Prostate gland (tissue), 2 donors: Measurements from ENCODE around the gene USP9Y. TPM values are rescaled to one million over a fixed set of nuclear protein-coding genes. Genes with fewer than 3 reads are reported as not detected.

Experiments
- DNase-seq: peaks from one replicate; pipeline ENCODE4 v3.0.0-alpha.2; 2019; ENCODE audit warnings: low spot score
- H3K27ac ChIP-seq, 2 donors: fragments of 200-600 bp; sonication (generic); 2 replicates each; pipeline ENCODE4 v1.5.1; 2017 to 2019
- H3K27me3 ChIP-seq: fragments of 200-600 bp; sonication (generic); replicated peaks from 2 replicates; pipeline ENCODE4 v1.5.1; 2019; ENCODE audit not compliant: insufficient read depth
- H3K36me3 ChIP-seq, 2 donors: fragments of 200-600 bp; sonication (generic); 1 replicate in 1 of 2; 2 replicates in 1 of 2; pipeline versions ENCODE4 v1.5.1 to v1.8.1; 2017 to 2019
- H3K4me1 ChIP-seq: fragments of 200-600 bp; sonication (generic); replicated peaks from 2 replicates; pipeline ENCODE4 v1.5.1; 2019
- H3K4me3 ChIP-seq, 2 donors: fragments of 200-600 bp; sonication (generic); 2 replicates each; pipeline ENCODE4 v1.5.1; 2017 to 2019
- H3K9me3 ChIP-seq: fragments of 200-600 bp; sonication (generic); 2 replicates; pipeline ENCODE4 v1.5.1; 2017
- POLR2A ChIP-seq: fragments of 450-650 bp; IDR thresholded peaks from one replicate; pipeline ENCODE4 v1.6.1; 2016; ENCODE audit warnings: antibody characterized with exemption, mild to moderate bottlenecking
- POLR2AphosphoS5 ChIP-seq: sonication (generic); formaldehyde crosslinking; IDR thresholded peaks from one replicate; pipeline ENCODE4 v1.6.1; 2017; ENCODE audit warnings: antibody characterized with exemption
- WGBS: methylation state at CpG from one replicate; pipeline ENCODE4 v1.1.5; 2018; 5-methylcytosine and 5-hydroxymethylcytosine counted together
- intact Hi-C: fragments of 100-400 bp; cut with DNase I; formaldehyde crosslinking; loops from one replicate; pipeline ENCODE4 v1.14.2; 2022
- total RNA-seq, 2 donors: library from RNA; depleted of rRNA; stranded (reverse); fragments of >200 nt; gene quantifications; one replicate each; pipeline ENCODE4 v1.1.0, GENCODE V29; 2016
- TF ChIP-seq, protein P1 (sequence below), 4 experiments: fragments of 200-600 bp in 2 of 4; fragments of 450-650 bp in 2 of 4; sonication (generic) in 2 of 4; IDR thresholded peaks; 1 replicate in 3 of 4; 2 replicates in 1 of 4; pipeline ENCODE4 v1.5.1; 2016 to 2019; ENCODE audit warnings: antibody characterized with exemption in 4 of 4, mild to moderate bottlenecking in 2 of 4, moderate library complexity in 2 of 4

USP9Y gene
- total RNA-seq, 2 donors from 2014 or later, result 28.2 to 33.9 TPM

GRCh38 chrY:12784521-12784920 is 83.5 kb downstream of the USP9Y start:
- intact Hi-C loops, result no loop called here
- WGBS, result 93% methylated on average over 3 of the region's 3 CpGs
- no peak for TF ChIP-seq POLR2AphosphoS5
- TF ChIP-seq, protein P1, sequence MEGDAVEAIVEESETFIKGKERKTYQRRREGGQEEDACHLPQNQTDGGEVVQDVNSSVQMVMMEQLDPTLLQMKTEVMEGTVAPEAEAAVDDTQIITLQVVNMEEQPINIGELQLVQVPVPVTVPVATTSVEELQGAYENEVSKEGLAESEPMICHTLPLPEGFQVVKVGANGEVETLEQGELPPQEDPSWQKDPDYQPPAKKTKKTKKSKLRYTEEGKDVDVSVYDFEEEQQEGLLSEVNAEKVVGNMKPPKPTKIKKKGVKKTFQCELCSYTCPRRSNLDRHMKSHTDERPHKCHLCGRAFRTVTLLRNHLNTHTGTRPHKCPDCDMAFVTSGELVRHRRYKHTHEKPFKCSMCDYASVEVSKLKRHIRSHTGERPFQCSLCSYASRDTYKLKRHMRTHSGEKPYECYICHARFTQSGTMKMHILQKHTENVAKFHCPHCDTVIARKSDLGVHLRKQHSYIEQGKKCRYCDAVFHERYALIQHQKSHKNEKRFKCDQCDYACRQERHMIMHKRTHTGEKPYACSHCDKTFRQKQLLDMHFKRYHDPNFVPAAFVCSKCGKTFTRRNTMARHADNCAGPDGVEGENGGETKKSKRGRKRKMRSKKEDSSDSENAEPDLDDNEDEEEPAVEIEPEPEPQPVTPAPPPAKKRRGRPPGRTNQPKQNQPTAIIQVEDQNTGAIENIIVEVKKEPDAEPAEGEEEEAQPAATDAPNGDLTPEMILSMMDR (IDR thresholded peaks at IDR 0.05), result no peak
- TF ChIP-seq POLR2A, result no peak
- H3K36me3 ChIP-seq, result no peaks in the 10 kb centered on the region
- DNase-seq, result no peak
- no peak overlapping the region for H3K4me3 ChIP-seq
- no peak overlapping the region for H3K27ac ChIP-seq
- H3K4me1 ChIP-seq, result no peaks in the 10 kb centered on the region
- H3K27me3 ChIP-seq, result no peaks in the 10 kb centered on the region
- no peaks in the 10 kb centered on the region for H3K9me3 ChIP-seq

GRCh38 chrY:12793999-12794398 is 93.0 kb downstream of the USP9Y start:
- no peak for DNase-seq
- H3K4me1 ChIP-seq, result no peaks in the 10 kb centered on the region
- H3K9me3 ChIP-seq, result no peaks in the 10 kb centered on the region
- WGBS, result 100% methylated on average over 1 of the region's 1 CpG
- no peaks in the 10 kb centered on the region for H3K27me3 ChIP-seq
- no peak overlapping the region for H3K4me3 ChIP-seq
- TF ChIP-seq POLR2A (no peak), POLR2AphosphoS5 (no peak)
- TF ChIP-seq, protein P1 (IDR thresholded peaks at IDR 0.05), result no peak
- H3K27ac ChIP-seq, result no peak overlapping the region
- H3K36me3 ChIP-seq, result no peaks in the 10 kb centered on the region
- intact Hi-C loops, result no loop called here

DNA sequence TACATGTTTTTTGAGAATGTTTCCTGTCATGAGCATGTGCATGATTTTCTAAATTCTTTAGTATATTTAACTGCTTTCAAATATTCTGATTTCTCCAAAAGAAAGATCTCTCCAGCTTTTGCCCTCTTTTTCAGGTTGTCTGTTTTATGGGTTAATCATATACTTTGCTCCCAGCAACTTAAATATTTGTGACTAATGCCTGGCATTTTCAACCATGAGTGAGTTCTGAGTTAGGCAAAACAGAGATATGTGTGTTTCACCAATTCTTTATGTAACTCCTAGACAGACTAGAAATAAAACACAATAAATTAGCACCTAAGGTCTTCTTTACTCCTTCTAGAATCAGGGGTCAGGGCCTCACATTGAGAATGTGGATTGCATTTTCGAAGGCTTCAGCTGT is 107.0 kb downstream of the USP9Y start:
- TF ChIP-seq, protein P1 (IDR thresholded peaks at IDR 0.05), result no peak
- TF ChIP-seq POLR2A (no peak), POLR2AphosphoS5 (no peak)
- intact Hi-C loops, result no loop called here
- WGBS, result 77% methylated on average over 1 of the region's 1 CpG
- DNase-seq, result no peak
- Histone ChIP-seq H3K9me3 (no peaks in the 10 kb centered on the region), H3K4me3 (no peak overlapping the region), H3K27me3 (no peaks in the 10 kb centered on the region), H3K4me1 (no peaks in the 10 kb centered on the region), H3K36me3 (no peaks in the 10 kb centered on the region), H3K27ac (no peak overlapping the region)

DNA sequence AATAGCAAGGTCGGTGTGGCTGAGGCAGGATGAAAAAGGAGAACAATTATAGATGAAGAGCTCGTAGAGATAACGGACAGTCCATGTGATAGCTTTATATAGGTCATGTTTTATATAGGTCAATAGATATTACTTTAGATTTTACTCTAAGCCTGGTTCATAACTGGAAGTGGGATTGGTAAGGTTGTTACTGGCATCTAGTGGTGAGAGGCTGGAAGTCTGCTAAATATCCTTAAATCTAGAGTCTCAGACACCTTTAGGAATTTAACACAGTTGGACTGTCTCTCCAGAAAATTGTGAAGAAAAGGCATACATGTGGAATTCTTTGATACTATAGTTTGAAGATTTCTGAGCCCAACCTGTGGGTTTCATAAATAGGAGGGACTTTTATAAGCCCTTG is 108.0 kb downstream of the USP9Y start:
- DNase-seq, result no peak
- TF ChIP-seq POLR2A, result no peak
- TF ChIP-seq, protein P1 (IDR thresholded peaks at IDR 0.05), result peak in 2 of 4 experiments; percentile 21 to 34
- Histone ChIP-seq H3K27ac (no peak overlapping the region), H3K4me1 (no peaks in the 10 kb centered on the region), H3K27me3 (no peaks in the 10 kb centered on the region), H3K4me3 (no peak overlapping the region), H3K9me3 (no peaks in the 10 kb centered on the region), H3K36me3 (no peaks in the 10 kb centered on the region)
- intact Hi-C loops, result no loop called here
- 16% methylated on average over 3 of the region's 3 CpGs for WGBS

- Histone ChIP-seq H3K9me3 (no peaks in the 10 kb centered on the region), H3K27ac (no peak overlapping the region), H3K36me3 (no peaks in the 10 kb centered on the region), H3K27me3 (no peaks in the 10 kb centered on the region), H3K4me1 (no peaks in the 10 kb centered on the region), H3K4me3 (no peak overlapping the region)
- TF ChIP-seq, protein P1 (IDR thresholded peaks at IDR 0.05), result no peak
- peak; percentile 32 for TF ChIP-seq POLR2AphosphoS5
- peak; percentile 5 for DNase-seq
- intact Hi-C loops, result no loop called here
- 22% methylated on average over 1 of the region's 1 CpG for WGBS
Observed at GRCh38 chrY:12823408-12823807, 122.4 kb downstream of the USP9Y start.
